ENCODE measurements around the gene CLDND2.

GRCh38 chr19:51354103-51354741 lies 14.6 kb downstream of the CLDND2 start:
- TF ChIP-seq CTCF (IDR thresholded peaks at IDR 0.05; ENCODE audit: low read depth, low read length, missing input control) (no peak), YY1 (IDR thresholded peaks at IDR 0.05) (no peak), FOXA1 (IDR thresholded peaks at IDR 0.05) (no peak), TAF1 (conservative IDR thresholded peaks at IDR 0.05) (no peak), JUND (IDR thresholded peaks at IDR 0.05) (no peak), REST (IDR thresholded peaks at IDR 0.05) (no peak), RAD21 (IDR thresholded peaks at IDR 0.05) (no peak), GABPA (IDR thresholded peaks at IDR 0.05 in 1 of 2, conservative IDR thresholded peaks at IDR 0.05 in 1 of 2) (no peak), EGR1 (IDR thresholded peaks at IDR 0.05; ENCODE audit: low read depth in 2 of 2) (no peak), MAX (IDR thresholded peaks at IDR 0.05) (no peak), SP1 (IDR thresholded peaks at IDR 0.05) (no peak), ATF3 (IDR thresholded peaks at IDR 0.05) (no peak), HNF4A (conservative IDR thresholded peaks at IDR 0.05) (no peak), RXRA (IDR thresholded peaks at IDR 0.05) (no peak)
